Astrocyte (in vitro differentiated cells and primary cell): ENCODE measurements around the gene LIPC. TPM values are rescaled to one million over a fixed set of nuclear protein-coding genes. Genes with fewer than 3 reads are reported as not detected.

ENCODE experiments used
- DNase-seq: peaks from one replicate; pipeline ENCODE4 v3.0.0-alpha.2; 2010; ENCODE audit warnings: low read depth
- FAIRE-seq: peaks from 2 replicates; lab custom pipeline; 2011; peaks lifted over from hg19 to GRCh38; lab: Jason Lieb, UNC
- H2AFZ ChIP-seq: 2 replicates; pipeline ENCODE4 v1.6.0; 2012; ENCODE audit warnings: low read depth, low read length, inconsistent platforms
- H3K27ac ChIP-seq: 2 replicates; pipeline ENCODE4 v1.5.1; 2011; ENCODE audit warnings: low read depth, low read length, inconsistent platforms
- H3K27me3 ChIP-seq: 2 replicates; pipeline ENCODE4 v1.6.0; 2011; ENCODE audit warnings: low read length, inconsistent platforms; ENCODE audit not compliant: insufficient read depth
- H3K36me3 ChIP-seq: 2 replicates; pipeline ENCODE4 v1.5.1; 2011; ENCODE audit warnings: low read length, inconsistent platforms; ENCODE audit not compliant: insufficient read depth
- H3K4me1 ChIP-seq: 2 replicates; pipeline ENCODE4 v1.5.1; 2011; ENCODE audit warnings: low read length, inconsistent platforms; ENCODE audit not compliant: insufficient read depth
- H3K4me2 ChIP-seq: 2 replicates; pipeline ENCODE4 v1.6.0; 2012; ENCODE audit warnings: low read length, inconsistent platforms
- H3K4me3 ChIP-seq: 2 replicates; pipeline ENCODE4 v1.5.1; 2011; ENCODE audit warnings: low read depth, mild to moderate bottlenecking, low read length, inconsistent platforms; ENCODE audit not compliant: insufficient read depth
- H3K79me2 ChIP-seq: 2 replicates; pipeline ENCODE4 v1.6.0; 2012; ENCODE audit warnings: mild to moderate bottlenecking, low read length, inconsistent platforms; ENCODE audit not compliant: insufficient read depth
- H3K9ac ChIP-seq: 2 replicates; pipeline ENCODE4 v1.6.0; 2012; ENCODE audit warnings: mild to moderate bottlenecking, low read length, inconsistent platforms
- H3K9me3 ChIP-seq: 2 replicates; pipeline ENCODE4 v1.5.1; 2012; ENCODE audit warnings: low read depth, mild to moderate bottlenecking, low read length, inconsistent platforms; ENCODE audit not compliant: insufficient read depth
- H4K20me1 ChIP-seq: 2 replicates; pipeline ENCODE4 v1.6.0; 2012; ENCODE audit warnings: low read length, inconsistent platforms; ENCODE audit not compliant: insufficient read depth
- H3K27ac Mint-ChIP-seq: one replicate; pipeline ENCODE4 v1.8.0; 2021; ENCODE audit warnings: mild to moderate bottlenecking, mixed read lengths; ENCODE audit not compliant: unreplicated experiment
- H3K27me3 Mint-ChIP-seq: one replicate; pipeline ENCODE4 v1.8.0; 2021; ENCODE audit warnings: low read depth, mixed read lengths; ENCODE audit not compliant: unreplicated experiment
- H3K36me3 Mint-ChIP-seq: one replicate; pipeline ENCODE4 v1.8.0; 2021; ENCODE audit warnings: low read depth, mixed read lengths; ENCODE audit not compliant: unreplicated experiment
- H3K4me1 Mint-ChIP-seq: one replicate; pipeline ENCODE4 v1.8.0; 2021; ENCODE audit warnings: low read depth, mixed read lengths; ENCODE audit not compliant: unreplicated experiment
- H3K4me3 Mint-ChIP-seq: one replicate; pipeline ENCODE4 v1.8.0; 2021; ENCODE audit warnings: mild to moderate bottlenecking, moderate library complexity, mixed read lengths; ENCODE audit not compliant: unreplicated experiment
- H3K9me3 Mint-ChIP-seq: one replicate; pipeline ENCODE4 v1.8.0; 2021; ENCODE audit warnings: mild to moderate bottlenecking, mixed read lengths; ENCODE audit not compliant: unreplicated experiment
- CTCF ChIP-seq: IDR thresholded peaks from 2 replicates; pipeline ENCODE4 v1.5.1; 2011; ENCODE audit warnings: low read depth, mild to moderate bottlenecking, inconsistent platforms, low read length, moderate library complexity; ENCODE audit not compliant: insufficient read depth
- EZH2 ChIP-seq: IDR thresholded peaks from 2 replicates; pipeline ENCODE4 v1.6.1; 2012; ENCODE audit warnings: mild to moderate bottlenecking, low read length, inconsistent platforms; ENCODE audit not compliant: insufficient read depth
- total RNA-seq: library from RNA; stranded (reverse); gene quantifications from 2 replicates; pipeline ENCODE4 v1.2.1, GENCODE V29; 2021

The LIPC gene
- total RNA-seq, 1 donor from 2014 or later, result not detected

- Histone ChIP-seq H3K27ac (no peak overlapping the region), H3K27me3 (no peaks in the 10 kb centered on the region), H3K9ac (no peak overlapping the region), H2AFZ (no peak overlapping the region), H3K4me1 (no peaks in the 10 kb centered on the region), H3K4me3 (no peak overlapping the region), H3K79me2 (no peaks in the 10 kb centered on the region), H3K36me3 (no peaks in the 10 kb centered on the region), H4K20me1 (no peaks in the 10 kb centered on the region), H3K4me2 (no peak overlapping the region), H3K9me3 (no peaks in the 10 kb centered on the region)
- Mint-ChIP-seq H3K27me3 (peaks cover 4% of the 10 kb centered on the region), H3K4me1 (peaks cover 4% of the 10 kb centered on the region), H3K27ac (no peak overlapping the region), H3K36me3 (no peaks in the 10 kb centered on the region), H3K4me3 (no peak overlapping the region), H3K9me3 (no peaks in the 10 kb centered on the region)
- TF ChIP-seq CTCF (no peak), EZH2 (no peak)
- no peak for DNase-seq
- FAIRE-seq, result no peak
Measured at GRCh38 chr15:58409861-58410260, 21.9 kb upstream of the LIPC start.

- Mint-ChIP-seq H3K4me3 (no peak overlapping the region), H3K27me3 (peaks cover 4% of the 10 kb centered on the region), H3K9me3 (no peaks in the 10 kb centered on the region), H3K36me3 (no peaks in the 10 kb centered on the region), H3K4me1 (peaks cover 4% of the 10 kb centered on the region), H3K27ac (no peak overlapping the region)
- peak overlapping the region; percentile 32 for H2AFZ ChIP-seq
- H3K9me3 ChIP-seq, result no peaks in the 10 kb centered on the region
- H3K9ac ChIP-seq, result no peak overlapping the region
- peak overlapping the region; percentile 28 for H3K4me2 ChIP-seq
- no peak overlapping the region for H3K4me3 ChIP-seq
- H3K4me1 ChIP-seq, result no peaks in the 10 kb centered on the region
- H3K27me3 ChIP-seq, result no peaks in the 10 kb centered on the region
- no peaks in the 10 kb centered on the region for H3K36me3 ChIP-seq
- FAIRE-seq, result no peak
- DNase-seq, result no peak
- H4K20me1 ChIP-seq, result no peaks in the 10 kb centered on the region
- TF ChIP-seq EZH2, result no peak
- no peak for TF ChIP-seq CTCF
- H3K79me2 ChIP-seq, result no peaks in the 10 kb centered on the region
- H3K27ac ChIP-seq, result no peak overlapping the region
Measured at GRCh38 chr15:58410353-58410752, 21.4 kb upstream of the LIPC start.

- Mint-ChIP-seq H3K4me1 (no peaks in the 10 kb centered on the region), H3K36me3 (no peaks in the 10 kb centered on the region), H3K4me3 (no peak overlapping the region), H3K27ac (no peak overlapping the region), H3K27me3 (no peaks in the 10 kb centered on the region), H3K9me3 (no peaks in the 10 kb centered on the region)
- no peaks in the 10 kb centered on the region for H3K4me1 ChIP-seq
- H3K36me3 ChIP-seq, result no peaks in the 10 kb centered on the region
- H3K79me2 ChIP-seq, result no peaks in the 10 kb centered on the region
- no peak for FAIRE-seq
- H2AFZ ChIP-seq, result no peak overlapping the region
- no peaks in the 10 kb centered on the region for H3K9me3 ChIP-seq
- H3K4me3 ChIP-seq, result no peak overlapping the region
- no peak overlapping the region for H3K4me2 ChIP-seq
- no peaks in the 10 kb centered on the region for H4K20me1 ChIP-seq
- no peaks in the 10 kb centered on the region for H3K27me3 ChIP-seq
- TF ChIP-seq CTCF (no peak), EZH2 (no peak)
- no peak for DNase-seq
- H3K27ac ChIP-seq, result no peak overlapping the region
- H3K9ac ChIP-seq, result no peak overlapping the region
Measured at GRCh38 chr15:58413253-58413652, 18.5 kb upstream of the LIPC start.
